ENCODE data around the gene AUTS2.

DNA sequence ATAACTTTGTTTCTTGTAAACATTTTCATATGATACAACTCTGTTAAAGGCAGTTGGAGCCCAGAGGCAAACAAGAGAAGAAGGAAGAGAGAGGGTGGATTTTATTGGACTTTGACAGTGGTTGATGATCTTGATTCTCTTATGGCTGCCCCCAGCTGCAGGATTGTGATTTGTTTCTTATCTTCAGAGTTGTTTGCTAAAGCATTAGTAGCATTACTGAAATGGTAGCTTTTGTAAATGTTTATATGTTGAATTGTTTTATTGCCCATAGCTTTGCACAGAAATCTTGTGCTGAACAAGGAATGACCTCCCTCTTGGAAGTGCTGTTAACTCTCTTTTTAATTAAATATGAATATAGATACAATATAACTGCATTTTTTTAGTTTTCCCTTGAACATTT is 309.4 kb downstream of the AUTS2 start:
- TF ChIP-seq, protein P1, sequence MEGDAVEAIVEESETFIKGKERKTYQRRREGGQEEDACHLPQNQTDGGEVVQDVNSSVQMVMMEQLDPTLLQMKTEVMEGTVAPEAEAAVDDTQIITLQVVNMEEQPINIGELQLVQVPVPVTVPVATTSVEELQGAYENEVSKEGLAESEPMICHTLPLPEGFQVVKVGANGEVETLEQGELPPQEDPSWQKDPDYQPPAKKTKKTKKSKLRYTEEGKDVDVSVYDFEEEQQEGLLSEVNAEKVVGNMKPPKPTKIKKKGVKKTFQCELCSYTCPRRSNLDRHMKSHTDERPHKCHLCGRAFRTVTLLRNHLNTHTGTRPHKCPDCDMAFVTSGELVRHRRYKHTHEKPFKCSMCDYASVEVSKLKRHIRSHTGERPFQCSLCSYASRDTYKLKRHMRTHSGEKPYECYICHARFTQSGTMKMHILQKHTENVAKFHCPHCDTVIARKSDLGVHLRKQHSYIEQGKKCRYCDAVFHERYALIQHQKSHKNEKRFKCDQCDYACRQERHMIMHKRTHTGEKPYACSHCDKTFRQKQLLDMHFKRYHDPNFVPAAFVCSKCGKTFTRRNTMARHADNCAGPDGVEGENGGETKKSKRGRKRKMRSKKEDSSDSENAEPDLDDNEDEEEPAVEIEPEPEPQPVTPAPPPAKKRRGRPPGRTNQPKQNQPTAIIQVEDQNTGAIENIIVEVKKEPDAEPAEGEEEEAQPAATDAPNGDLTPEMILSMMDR (conservative IDR thresholded peaks at IDR 0.05; ENCODE audit: low read depth in 2 of 2): no peak
- no peak for TF ChIP-seq EZH2 (IDR thresholded peaks at IDR 0.05; ENCODE audit: low read depth, unreplicated experiment)
- TF ChIP-seq, protein P2, sequence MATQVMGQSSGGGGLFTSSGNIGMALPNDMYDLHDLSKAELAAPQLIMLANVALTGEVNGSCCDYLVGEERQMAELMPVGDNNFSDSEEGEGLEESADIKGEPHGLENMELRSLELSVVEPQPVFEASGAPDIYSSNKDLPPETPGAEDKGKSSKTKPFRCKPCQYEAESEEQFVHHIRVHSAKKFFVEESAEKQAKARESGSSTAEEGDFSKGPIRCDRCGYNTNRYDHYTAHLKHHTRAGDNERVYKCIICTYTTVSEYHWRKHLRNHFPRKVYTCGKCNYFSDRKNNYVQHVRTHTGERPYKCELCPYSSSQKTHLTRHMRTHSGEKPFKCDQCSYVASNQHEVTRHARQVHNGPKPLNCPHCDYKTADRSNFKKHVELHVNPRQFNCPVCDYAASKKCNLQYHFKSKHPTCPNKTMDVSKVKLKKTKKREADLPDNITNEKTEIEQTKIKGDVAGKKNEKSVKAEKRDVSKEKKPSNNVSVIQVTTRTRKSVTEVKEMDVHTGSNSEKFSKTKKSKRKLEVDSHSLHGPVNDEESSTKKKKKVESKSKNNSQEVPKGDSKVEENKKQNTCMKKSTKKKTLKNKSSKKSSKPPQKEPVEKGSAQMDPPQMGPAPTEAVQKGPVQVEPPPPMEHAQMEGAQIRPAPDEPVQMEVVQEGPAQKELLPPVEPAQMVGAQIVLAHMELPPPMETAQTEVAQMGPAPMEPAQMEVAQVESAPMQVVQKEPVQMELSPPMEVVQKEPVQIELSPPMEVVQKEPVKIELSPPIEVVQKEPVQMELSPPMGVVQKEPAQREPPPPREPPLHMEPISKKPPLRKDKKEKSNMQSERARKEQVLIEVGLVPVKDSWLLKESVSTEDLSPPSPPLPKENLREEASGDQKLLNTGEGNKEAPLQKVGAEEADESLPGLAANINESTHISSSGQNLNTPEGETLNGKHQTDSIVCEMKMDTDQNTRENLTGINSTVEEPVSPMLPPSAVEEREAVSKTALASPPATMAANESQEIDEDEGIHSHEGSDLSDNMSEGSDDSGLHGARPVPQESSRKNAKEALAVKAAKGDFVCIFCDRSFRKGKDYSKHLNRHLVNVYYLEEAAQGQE (IDR thresholded peaks at IDR 0.05; ENCODE audit: unreplicated experiment): no peak
- no peak for TF ChIP-seq CREB1 (CRISPR knock-in tag; IDR thresholded peaks at IDR 0.05; ENCODE audit: low read depth)

All from GM23338 (cell line).